ENCODE results near the gene POLR3GL. TPM values are rescaled to one million over a fixed set of nuclear protein-coding genes. Genes with fewer than 3 reads are reported as not detected.

The POLR3GL gene
- total and polyA plus RNA-seq, 10 of the 15 experiments (the other 5 are each of a cell fraction or from before 2014, with no cell fraction given), result 12.8 to 47.0 (median 26.6) TPM

GRCh38 chr1:145918144-145918991 is 46.1 kb upstream of the POLR3GL start, which contains the start of gene PEX11B:
Gene PEX11B, minus strand, starts transcription at chr1:145918717. Its CDS starts 29 bp downstream, at chr1:145918688.
- H3K27me3 ChIP-seq (replicated peaks in 1 of 2; ENCODE audit: control insufficient read depth in 2 of 2, insufficient read depth in 2 of 2, low read length in 1 of 2), result no peaks in the 10 kb centered on the region
- 1% methylated on average over 46 of the region's 51 CpGs for WGBS (ENCODE audit: insufficient coverage, insufficient replicate concordance, low lambda C conversion rate, missing lambda C conversion rate)
- peak within 1 kb of the TSS; percentile 98 for H2AFZ ChIP-seq (ENCODE audit: control insufficient read depth, low read depth, low read length)
- RAD21 ChIA-PET (ENCODE audit: unreplicated experiment), result interaction anchor here (0.9 to 2.5 kb wide), 8 partner anchors 9 to 92 kb away, joined by 3 to 11 read pairs (median 4); partner anchors contain the start of genes ANKRD34A, LIX1L, NUDT17 and PIAS3
- intact Hi-C loops (cut with micrococcal nuclease; ENCODE audit: unreplicated experiment) (loop anchor here (1.0 kb wide), 3 partner anchors 8 to 59 kb away; partner anchors contain the start of genes ITGA10, PIAS3 and RBM8A), in situ Hi-C loops (cut with MboI) (loop anchor here (5.0 kb wide), 1 partner anchor 61 kb away; the partner anchor contains the start of gene PIAS3)
- peaks cover 17% of the 10 kb centered on the region for H3K4me1 ChIP-seq (ENCODE audit: control insufficient read depth, insufficient read depth, low read length)
- peak; percentile 75 for DNase-seq (ENCODE audit: low read depth, low spot score)
- peak; percentile 35 for FAIRE-seq
- peaks cover 12% of the 10 kb centered on the region for H3K79me2 ChIP-seq (ENCODE audit: control insufficient read depth, insufficient read depth, low read length)
- BruUV-seq (replicated peaks), result no TSS peak
- peaks cover 0 to 11% of the 10 kb centered on the region in 2 experiments; a peak in 2 of 4 replicates for H3K36me3 ChIP-seq (ENCODE audit: control insufficient read depth in 2 of 2, insufficient read depth in 2 of 2, low read length in 1 of 2)
- peak within 1 kb of the TSS; percentile 100 for H3K4me2 ChIP-seq (ENCODE audit: control insufficient read depth, insufficient read depth)
- peak; percentile 94 for ATAC-seq
- SMC1A ChIA-PET (ENCODE audit: uncharacterized antibody, unreplicated experiment), result interaction anchor here (0.6 to 1.6 kb wide), 3 partner anchors 9 to 58 kb away, joined by 3 to 5 read pairs (median 3); partner anchors contain the start of genes LIX1L and RBM8A
- H3K9ac ChIP-seq (ENCODE audit: control insufficient read depth, insufficient read depth, low read length), result peak within 1 kb of the TSS; percentile 96
- POLR2A ChIA-PET, result interaction anchor here (0.6 to 2.6 kb wide), 10 partner anchors 9 to 131 kb away, joined by 3 to 23 read pairs (median 8); partner anchors contain the start of genes ANKRD34A, LIX1L, NUDT17 and PIAS3
- CTCF ChIA-PET, result interaction anchor here (0.8 to 1.8 kb wide), 9 partner anchors 8 to 119 kb away, joined by 3 to 7 read pairs (median 3); partner anchors contain the start of gene RBM8A
- H3K9me3 ChIP-seq (replicated peaks; ENCODE audit: control insufficient read depth, insufficient read depth, low read length), result no peaks in the 10 kb centered on the region
- H3K4me3 ChIP-seq, result peak within 1 kb of the TSS; percentile 97
- peak within 1 kb of the TSS; percentile 93 for H3K27ac ChIP-seq (ENCODE audit: control insufficient read depth, insufficient read depth)
- H4K20me1 ChIP-seq (ENCODE audit: control insufficient read depth, insufficient read depth), result no peaks in the 10 kb centered on the region
- no peak for TF ChIP-seq RAD21 (IDR thresholded peaks at IDR 0.05; ENCODE audit: insufficient read depth, low read depth, low read length)
- TF ChIP-seq ZNF622 (IDR thresholded peaks at IDR 0.05), result no peak
- peak; percentile 77 for TF ChIP-seq SP1 (IDR thresholded peaks at IDR 0.05; ENCODE audit: low read depth, low read length)
- TF ChIP-seq RELA (IDR thresholded peaks at IDR 0.05; ENCODE audit: borderline replicate concordance, partially characterized antibody), result peak; percentile 30
- TF ChIP-seq ZBTB40 (IDR thresholded peaks at IDR 0.05; ENCODE audit: borderline replicate concordance), result no peak; the same call in 1 of the 2 replicates
- peak; percentile 84 for TF ChIP-seq PAX5 (IDR thresholded peaks at IDR 0.05; ENCODE audit: borderline replicate concordance, low read depth, low read length)
- TF ChIP-seq ZZZ3 (IDR thresholded peaks at IDR 0.05; ENCODE audit: control insufficient read depth, insufficient read length, low read depth), result no peak
- no peak for TF ChIP-seq EZH2 (IDR thresholded peaks at IDR 0.05; ENCODE audit: borderline replicate concordance, control insufficient read depth, low read depth, low read length)
- TF ChIP-seq FOXM1 (IDR thresholded peaks at IDR 0.05; ENCODE audit: low read depth, low read length), result no peak
- TF ChIP-seq CBFB (IDR thresholded peaks at IDR 0.05; ENCODE audit: low read depth), result peak; percentile 82; the same call in 1 of the 2 replicates
- TF ChIP-seq KLF5 (IDR thresholded peaks at IDR 0.05; ENCODE audit: partially characterized antibody), result no peak
- TF ChIP-seq BHLHE40 (IDR thresholded peaks at IDR 0.05; ENCODE audit: borderline replicate concordance in 1 of 2, low read depth in 2 of 2, low read length in 1 of 2), result peak; percentile 38 to 57; a peak in 3 of 4 replicates
- no peak for TF ChIP-seq ZSCAN29 (IDR thresholded peaks at IDR 0.05)
- no peak; the same call in 1 of the 2 replicates for TF ChIP-seq MXI1 (IDR thresholded peaks at IDR 0.05; ENCODE audit: low read depth, low read length)
- no peak for TF ChIP-seq SREBF2 (IDR thresholded peaks at IDR 0.05; ENCODE audit: low read length)
- TF ChIP-seq CTCF (IDR thresholded peaks at IDR 0.05 in 2 of 3, conservative IDR thresholded peaks at IDR 0.05 in 1 of 3; ENCODE audit: control insufficient read depth in 2 of 3, extremely low read depth in 1 of 3, insufficient read depth in 1 of 3, low read depth in 3 of 3, low read length in 3 of 3), result no peak

All from GM12878 (cell line).